NCI-H1436 treated with DMSO at 0.1 percent for 48 hours (cell line): Measurements from ENCODE around the gene OR10A6.

ENCODE experiments used
- DNase-seq: peaks from one replicate; lab custom pipeline; 2025; lab: John Stamatoyannopoulos, UW

OR10A6 gene

DNA sequence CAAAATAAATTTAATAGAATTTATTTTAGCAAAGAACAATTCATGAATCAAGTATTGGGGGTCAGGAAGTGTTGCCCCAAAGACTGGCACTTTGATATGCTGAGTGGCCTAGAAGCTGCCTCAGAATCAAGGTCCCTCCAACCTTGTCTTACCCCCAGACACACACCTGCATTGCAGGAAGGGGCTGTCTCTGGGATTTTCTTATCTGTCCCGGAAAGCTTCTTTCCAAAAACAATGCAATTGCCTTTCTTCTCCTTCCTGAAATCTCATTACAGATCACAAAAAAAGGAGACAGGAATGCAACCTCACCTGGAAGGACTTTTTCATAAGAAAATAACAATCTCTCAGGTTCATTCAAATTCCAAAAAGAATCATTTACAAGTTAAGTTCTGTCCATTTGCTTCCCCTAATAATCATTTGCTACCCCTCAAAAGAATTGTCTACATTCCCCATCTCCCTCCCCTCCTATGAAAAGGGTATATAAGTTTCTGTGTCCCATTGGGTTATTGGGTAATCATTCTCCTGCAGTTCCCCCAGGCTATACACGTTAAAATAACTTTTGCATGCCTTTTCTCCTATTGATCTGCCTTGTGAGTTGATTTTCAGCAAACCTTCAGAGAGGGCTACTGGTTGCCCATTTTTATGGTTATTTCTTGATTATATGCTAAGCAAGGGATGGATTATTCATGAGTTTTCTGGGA lies 21.3 kb downstream of the OR10A6 start:
- no peak for DNase-seq

DNA sequence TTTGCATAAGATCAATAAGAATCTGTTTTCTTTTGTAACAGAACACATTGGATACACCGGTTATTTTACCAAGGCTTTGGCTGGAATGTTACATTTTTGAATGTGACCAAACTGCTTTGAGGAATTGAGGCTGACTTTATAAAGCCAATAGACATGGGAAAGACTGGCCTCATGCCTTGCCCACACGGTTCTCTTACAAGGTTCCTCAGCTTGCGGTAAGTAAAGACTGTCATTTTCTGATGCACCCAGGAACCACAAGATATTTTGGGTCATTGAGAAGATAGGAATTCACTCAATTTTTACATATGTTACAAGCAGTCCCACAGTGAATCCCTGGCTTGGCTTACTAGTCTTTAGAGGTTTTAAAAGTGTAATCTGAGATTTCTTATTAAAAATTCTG lies 23.9 kb downstream of the OR10A6 start:
- DNase-seq: no peak

DNA sequence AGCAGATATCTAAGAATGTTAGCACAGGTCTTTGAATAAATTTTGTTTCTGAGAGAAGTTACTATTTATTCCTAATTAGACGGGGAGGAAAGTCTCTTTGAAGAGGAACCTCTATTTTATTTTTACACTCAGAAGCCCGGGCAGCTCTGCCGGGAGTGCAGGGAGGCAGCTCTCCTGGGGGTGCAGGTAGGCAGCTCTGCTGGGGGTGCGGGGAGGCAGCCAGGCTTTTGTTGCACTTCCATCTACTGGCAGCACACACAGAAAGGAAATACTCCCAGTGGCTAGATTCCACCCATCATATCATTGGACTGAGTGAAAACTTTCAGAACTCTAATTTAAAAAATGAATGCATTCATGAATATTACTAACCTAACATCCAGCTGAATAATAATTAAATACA lies 24.6 kb downstream of the OR10A6 start:
- DNase-seq: no peak

DNA sequence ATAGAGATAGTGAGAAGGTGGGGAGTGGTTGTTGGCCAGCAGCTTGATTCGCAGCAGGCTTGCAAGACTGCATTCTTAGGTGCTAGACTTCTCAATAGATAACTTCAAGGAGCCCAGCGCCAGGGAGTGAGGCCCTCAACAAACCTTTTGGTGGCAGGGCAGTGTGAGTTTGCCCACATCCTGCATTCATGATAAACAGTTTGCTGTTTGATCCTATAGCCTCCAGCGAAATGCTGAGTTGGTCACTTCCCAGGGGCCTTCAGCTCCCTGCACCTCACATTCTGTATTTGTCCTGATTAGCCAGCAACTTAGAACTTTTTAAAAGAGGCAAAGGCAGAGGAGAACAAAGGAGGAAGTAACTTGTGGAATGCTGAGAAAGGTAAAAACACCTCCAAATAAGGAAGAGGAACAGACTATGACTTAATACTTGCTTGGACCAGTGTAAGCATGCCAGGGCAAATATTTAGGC lies 25.1 kb downstream of the OR10A6 start:
- no peak for DNase-seq

DNA sequence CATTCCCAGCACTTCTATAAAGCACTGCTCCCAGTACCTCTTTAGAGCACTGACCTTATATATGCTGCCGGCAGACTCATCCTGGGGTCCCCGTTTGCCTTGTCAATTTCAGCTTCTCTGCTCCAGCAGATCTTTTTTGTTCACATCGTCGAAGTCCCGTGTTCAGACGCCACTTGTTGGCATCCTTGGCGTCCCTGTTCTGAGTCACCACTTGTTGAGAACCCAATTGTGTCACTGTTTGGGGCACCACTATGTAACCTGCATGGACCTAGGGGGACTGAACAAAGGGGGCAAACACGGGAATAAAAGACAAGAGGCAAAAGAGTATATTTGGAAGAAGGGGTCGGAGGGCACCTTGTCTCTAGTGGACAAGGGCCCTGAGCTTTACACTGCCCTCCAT lies 25.5 kb downstream of the OR10A6 start:
- DNase-seq: no peak

DNA sequence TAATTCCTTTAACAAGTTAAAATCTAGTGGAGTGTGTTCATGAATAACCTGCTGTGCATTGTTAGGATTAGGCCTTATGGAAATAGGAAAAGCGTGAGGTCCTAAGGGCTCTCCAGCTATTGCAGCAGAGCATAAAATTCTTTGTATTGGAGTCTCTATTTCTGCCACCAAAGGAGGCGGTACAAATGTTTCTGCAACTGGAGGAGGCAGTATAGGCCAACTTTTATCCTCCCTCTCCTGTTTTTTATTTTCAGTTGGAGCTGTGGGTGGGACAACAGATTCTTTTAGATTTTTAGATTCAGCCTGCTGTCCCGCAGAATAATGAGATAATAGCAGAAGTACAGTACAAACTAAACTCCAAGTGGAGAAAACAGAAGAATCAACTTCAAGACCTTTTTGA lies 26.2 kb downstream of the OR10A6 start:
- no peak for DNase-seq

DNA sequence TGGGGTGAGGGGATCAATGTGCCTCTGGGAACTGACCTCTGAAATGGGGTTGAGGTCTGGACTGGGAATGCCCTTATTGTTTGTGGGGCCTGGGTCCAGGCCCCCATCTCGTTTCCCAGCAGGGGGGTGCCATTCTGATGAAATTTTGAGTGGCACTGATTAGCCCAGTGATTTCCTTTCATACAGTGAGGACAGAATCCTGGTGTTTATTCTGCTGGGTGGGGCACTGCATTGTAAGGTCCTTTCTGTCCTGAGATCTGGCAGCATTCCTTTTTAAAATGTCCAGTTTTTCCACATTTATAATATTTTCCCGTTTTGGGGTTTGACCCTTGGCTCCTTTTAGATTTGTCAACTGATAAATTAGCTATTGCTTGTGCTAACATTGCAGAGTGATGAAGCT lies 27.1 kb downstream of the OR10A6 start:
- DNase-seq: no peak

DNA sequence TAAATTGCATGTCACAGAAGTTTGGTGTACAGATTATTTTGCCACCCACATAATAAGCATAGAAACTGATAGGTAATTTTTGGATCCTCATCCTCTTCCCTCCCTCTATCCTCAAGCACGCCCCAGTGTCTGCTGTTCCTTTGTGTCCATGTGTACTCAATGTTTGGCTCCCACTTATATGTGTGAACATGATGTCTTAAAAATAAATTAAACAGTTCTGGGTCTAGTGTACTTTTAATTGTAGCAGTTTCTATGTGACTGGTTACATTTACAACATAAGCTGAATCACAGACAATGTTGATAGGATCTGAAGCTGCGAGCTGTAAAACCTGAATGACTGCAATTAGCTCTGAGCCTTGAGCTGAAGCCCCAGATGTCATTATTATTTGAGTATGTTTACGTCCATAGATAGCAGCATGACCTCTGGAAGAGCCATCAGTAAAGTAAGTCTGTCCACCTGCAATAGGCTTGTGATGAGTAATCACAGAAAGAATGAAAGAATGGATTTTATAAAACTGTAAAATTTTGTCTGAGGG lies 29.7 kb downstream of the OR10A6 start:
- no peak for DNase-seq

DNA sequence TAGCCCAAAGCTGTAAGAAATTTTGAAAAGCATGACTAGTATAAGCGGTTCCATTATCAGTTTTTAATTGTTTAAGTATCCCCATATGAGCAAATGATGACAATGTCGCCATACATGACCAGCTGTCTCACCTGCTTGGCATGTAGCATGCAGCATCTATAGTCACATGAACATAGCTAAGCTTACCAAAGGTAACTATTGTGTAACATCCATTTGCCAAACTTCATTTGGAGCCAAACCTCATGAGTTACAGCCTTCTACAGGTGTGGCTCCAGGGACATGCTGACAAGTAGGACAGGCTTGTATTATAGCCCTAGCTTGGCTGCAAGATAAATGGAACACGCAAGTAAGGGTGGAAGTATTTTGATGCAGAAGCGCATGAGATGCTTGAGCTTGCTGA lies 30.4 kb downstream of the OR10A6 start:
- DNase-seq: no peak

DNA sequence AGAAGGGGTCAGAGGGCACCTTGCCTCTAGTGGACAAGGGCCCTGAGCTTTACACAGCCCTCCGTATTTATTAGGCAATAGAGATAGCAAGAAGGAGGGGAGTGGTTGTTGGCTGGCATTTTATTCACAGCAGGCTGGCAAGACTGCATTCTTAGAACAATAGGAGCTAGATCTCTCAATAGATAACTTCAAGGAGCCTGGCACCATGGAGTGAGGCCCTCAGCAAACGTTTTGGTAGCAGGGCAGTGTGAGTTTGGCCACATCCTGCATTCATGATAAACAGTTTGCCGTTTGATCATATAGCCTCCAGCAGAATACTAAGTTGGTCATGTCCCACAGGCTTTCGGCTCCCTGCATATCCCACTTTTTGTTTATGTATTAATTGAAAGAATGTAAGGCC lies 31.6 kb downstream of the OR10A6 start:
- no peak for DNase-seq

DNA sequence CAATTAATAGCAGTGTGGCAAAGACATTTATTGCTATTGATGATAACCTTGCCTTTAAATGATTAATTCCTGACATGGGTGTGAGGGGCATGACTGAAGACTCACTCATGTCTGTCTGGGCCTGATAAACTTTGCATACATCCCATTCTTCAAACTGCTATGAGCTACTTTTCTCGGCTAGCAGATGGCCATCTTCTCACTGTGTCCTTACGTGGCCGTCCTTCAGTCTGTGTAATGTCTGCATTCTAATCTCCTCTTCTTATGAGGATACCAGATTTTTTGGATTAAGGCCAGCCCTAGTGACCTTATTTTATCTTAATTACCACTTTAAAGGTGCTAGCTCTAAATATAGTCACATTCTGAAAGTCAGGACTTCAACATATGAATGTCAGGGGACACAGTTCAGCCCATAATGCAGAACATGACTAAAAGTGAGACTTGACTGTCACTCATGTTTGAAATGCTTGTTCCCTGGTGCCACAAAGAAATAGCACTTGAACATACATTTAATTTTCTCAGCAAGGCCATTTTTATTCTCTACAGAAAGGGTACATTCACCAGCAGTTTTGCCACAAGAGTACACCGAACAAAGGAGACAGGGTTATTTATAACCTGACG lies 32.3 kb downstream of the OR10A6 start:
- no peak for DNase-seq

DNA sequence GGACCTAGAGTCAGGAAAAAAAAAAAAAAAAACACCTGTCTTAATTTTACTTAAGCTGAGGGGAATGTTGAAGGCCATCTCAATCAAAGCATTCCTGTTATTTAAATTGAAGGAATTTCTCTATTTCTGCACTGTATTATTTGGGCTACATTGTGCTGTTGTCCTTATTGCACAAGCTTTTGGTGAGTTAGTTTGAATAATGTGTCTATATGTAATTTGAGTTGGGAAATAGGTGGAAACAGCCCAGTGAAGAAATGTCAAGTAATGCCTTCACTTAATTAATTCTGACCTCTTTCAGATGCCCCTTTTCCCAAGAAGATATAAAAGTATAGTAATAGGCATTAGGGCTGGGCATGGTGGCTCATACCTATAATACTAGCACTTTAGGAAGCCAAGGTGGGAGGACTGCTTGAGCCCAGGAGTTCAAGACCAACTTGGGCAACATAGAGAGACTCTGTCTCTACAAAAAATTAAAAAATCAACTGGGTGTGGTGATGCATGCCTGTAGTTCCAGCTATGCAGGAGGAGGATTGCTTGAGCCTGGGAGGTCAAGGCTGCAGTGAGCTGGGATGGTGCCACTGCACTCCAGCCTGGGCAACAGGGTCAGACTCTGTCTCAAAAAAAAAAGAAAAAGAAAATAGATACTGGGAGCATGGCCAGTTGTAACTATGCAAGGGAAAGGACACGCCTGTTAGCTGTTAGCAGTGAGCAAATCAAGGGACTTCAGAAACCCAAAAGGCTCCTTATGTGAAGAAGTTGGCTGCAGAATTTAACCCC lies 34.9 kb downstream of the OR10A6 start:
- DNase-seq: no peak

DNA sequence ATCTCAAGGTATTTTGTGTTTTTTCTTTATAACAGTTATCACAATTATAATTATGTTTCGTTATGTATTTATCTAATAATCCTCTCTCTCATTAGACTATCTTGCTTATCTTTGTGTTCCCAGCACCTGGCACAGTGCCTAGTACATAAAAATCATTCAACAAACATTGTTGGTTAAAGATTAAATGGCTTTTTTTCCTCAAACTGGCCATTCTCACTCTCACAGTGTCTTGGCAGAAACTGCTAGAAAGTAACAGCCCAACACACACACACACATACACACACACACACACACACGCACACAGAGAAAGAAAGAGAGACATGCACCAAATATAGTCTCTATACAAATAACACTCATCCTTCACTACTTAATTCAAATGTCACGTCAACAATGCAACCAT lies 36.8 kb downstream of the OR10A6 start:
- DNase-seq: no peak

DNA sequence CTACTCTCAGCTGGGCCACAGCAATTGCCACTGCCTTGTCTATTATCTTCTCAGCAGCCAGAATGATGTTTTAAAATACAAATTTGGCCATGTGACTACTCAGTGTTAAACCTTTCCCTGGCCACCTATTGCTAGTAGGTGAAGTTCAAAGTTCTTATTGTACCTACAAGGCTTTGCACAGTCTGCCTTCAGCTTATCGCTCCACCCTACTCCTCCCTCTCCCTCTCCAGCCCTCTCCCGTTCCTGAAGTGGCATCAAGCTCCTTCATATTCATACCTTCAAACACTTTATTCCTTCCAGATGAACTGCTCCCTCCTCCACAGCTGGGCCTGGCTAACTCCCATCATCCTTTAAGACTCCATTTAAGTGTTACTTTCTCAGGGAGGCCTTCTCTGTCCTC lies 37.3 kb downstream of the OR10A6 start:
- no peak for DNase-seq

DNA sequence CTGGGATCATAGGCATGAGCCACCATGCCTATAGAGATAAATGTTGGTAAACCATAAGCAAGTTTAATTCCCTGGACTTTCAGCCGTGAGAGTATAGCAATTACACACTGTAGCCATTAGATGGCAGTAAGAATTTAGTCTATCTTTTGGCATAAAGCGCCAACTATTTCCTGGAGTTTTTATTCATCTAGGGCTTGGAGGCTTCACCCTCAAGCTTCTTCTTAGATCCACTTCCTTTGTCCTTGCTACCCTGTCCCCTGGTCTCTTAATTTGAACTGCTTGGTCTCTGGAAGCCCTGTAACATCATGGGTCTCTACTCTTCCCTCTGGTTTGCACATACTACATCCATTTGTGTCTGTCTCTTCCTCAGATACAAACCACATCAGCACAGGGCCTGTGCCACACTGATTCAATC lies 38.2 kb downstream of the OR10A6 start:
- no peak for DNase-seq

DNA sequence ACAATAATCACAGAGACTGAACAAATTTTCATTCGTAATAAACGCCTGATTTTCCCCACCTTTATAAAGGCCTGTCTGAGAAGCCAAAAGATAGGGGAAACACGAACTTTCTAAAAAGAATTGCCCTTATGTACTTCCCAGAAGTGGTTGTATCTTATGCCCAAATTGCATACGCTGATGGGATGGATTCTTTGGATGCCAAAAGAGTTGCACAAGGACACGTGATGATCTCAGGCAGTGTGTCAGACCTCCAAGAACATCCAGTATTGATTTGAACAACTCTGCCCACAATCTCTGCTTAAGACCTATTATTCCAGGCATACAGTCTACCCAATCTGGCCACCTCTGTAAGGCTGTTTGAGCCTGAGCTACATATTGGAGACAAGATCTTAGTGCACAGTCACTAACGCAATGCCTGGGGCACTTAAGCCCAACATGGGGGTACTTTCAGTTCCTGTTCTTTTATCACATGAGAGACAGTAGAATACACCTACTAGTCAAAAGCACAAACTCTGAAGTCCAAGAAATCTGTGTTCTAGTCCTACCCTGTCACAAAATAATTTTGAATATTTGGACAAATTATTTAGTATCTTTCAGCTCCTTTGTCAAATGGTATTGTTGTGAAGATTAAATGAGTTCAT lies 38.9 kb downstream of the OR10A6 start:
- DNase-seq: no peak

DNA sequence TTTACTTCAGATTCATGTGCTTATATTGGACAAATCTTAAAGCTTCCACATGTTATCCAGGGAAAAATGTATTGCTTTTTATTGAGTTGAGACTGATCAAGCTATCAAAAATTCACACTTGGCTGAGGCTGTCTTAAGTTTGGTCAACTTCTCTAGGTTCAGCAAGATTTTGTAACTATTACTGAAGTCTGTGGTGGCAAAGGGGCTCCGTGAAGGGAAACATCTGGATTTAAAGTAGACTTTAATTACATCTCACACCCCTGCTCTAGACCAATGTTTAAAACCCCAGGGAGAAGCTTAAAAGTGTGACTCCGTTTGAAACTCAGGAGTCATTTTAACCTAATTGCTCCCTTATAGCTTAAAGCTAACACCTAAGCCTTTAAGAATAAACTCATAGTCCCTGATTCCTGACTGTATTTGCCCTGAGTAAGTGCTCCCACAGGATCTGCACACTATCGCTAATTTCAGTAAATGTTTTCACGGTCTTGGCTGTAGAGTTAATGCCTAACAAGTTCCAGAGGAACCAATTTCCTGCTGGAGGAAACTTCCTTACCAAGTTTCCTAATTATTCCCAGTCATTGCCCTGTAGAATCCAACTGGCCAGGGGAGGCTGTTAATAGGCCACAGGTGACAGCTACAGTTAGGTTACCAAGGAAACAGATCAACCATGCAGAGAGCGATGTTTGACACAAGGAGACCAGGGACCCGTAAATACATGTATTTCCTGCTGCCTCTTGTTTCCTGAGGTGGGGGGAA lies 40.5 kb downstream of the OR10A6 start:
- DNase-seq: no peak

DNA sequence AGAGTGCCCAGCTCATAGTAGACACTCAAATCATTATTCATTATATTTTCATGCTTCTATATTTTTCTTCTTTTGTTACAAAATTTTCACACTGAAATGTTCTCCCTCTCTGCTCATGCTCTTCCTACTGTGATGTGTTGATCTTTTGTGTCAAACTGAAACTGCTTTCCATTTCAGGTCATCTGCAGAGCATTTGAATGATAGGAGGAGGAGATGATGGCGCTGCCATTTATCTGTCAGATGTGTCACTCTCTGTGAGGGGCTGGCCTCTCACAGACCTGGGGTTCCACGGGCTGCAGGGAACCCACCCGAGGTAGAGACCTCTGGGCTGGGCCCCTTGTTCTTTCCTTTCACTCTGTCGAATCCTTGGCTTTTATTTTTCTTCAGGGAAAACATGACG lies 41.1 kb downstream of the OR10A6 start:
- no peak for DNase-seq

DNA sequence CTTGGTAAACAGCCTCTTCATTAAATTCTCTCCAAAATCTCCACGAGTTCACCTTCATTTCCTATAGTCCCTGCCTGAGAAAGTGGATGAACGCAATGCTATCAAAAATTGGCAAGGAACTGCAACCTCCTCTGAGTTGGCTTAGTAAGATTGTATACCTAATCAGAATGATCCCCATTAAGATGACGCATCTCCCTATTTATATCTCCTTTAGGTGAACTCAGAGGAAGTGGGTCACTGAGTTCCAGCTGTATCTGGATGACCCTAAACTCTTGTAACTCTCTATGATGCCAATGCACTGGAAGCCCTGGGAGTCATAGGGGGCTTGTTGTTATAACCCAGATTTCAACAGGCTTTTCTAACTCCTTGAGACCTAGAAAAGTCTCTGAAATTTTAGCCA lies 48.2 kb downstream of the OR10A6 start:
- no peak for DNase-seq
